GM18868 (cell line): Measurements from ENCODE around the gene DAB1.
"Not testable (repeated sequence)": the region's sequence is repeated elsewhere in the genome, so short reads cannot be mapped to it uniquely, and the experiment has no call there.

Experiments used
- ATAC-seq: cut with Tn5 transposase; IDR thresholded peaks from one replicate; pipeline ENCODE4 v1.9.1; 2021; ENCODE audit warnings: mild to moderate bottlenecking, moderate library complexity; ENCODE audit not compliant: unreplicated experiment

The DAB1 gene

DNA sequence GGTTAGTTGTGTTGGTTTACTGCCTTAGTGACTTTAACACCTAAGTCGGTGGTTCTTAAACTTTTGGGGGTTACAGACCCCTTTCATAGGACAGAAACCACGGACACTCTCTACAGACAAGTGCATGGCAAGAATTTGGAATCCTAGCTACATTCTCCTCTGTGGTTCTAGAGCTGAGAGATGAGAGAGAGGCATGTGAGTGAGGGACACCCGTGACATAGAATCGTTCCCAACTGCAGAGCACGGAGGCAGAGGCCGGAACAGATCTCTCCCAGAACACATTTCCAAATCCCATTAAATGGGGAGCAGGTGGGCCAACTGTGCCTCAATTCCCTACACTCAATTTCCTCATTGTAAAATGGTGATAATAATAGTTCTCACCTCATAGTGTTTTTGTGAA is 60.7 kb downstream of the DAB1 start:
- no peak for ATAC-seq

DNA sequence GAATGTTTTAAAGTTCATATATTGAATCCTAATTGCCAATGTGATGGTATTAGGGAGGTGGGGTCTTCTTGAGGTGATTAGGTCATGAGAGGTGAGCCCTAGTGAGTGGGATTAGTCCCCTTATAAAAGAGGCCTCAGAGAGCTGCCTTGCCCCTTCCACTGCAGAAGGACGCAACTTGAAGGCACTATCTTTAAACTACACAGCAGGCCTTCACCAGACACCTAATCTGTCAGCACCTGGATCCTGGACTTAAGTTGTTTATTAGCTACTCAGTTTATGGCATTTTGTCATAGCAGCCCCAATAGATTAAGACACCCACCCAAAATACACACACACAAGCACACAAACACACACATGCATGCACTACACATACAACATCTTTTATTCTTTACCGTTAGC is 61.4 kb downstream of the DAB1 start:
- no peak for ATAC-seq

DNA sequence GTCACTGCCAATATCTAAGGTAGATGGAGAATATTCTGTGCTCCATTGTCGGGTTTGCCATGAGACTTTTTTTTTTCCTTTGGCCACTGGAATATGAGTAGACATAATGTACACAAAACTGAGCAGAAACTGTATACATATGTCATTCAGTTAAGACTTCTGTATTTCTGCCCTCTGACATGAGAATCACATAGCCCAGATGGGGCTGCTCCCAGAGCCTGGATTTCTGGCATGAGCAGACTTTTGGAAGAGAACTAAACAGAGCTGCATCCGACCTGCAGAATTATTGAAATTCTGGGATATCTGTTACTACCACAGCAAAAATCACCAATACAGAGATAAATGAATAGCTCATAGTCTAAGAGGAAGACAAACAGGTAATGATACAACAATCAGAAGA is 62.3 kb downstream of the DAB1 start:
- ATAC-seq, result no peak

DNA sequence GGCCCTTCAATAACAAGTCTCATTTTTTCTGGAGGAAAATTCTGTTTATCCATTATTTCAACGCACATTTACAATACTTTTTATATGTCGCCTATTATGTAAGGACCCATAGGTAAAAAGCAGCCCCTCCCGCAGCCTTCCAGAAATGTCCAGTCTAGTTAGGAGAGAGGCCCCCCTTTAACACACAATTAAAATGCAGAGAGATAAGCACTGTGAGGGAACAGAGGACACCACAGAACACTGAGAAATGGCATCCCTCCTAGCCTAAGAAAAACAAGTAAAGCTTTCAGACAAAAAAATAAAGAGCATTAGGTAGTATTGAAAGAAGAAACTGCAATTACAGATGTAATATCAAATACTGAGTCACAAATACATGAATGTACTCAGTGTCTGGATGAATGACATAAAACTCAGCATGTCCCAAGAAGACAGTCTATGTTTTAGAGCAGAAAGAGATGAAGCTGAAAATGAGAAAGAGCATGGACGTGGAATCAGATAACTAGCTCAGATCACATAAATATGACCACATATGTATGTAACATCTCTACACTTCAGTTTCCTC is 62.9 kb downstream of the DAB1 start:
- no peak for ATAC-seq

DNA sequence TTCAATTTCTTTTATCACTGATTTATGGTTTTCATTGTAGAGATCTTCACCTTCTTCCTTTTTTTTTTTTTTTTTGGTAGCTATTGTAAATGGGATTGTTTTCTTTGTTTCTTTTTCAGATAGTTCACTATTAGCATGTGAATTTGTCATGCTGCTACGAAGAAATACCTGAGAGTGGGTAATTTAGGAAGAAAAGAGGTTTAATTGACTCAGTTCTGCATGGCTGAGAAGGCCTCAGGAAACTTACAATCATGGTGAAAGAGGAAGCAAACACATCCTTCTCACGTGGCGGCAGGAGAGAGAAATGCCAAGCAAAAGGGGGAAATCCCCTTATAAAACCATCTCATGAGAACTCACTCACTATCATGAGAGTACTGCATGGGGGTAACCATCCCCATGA is 66.4 kb downstream of the DAB1 start:
- no peak for ATAC-seq

DNA sequence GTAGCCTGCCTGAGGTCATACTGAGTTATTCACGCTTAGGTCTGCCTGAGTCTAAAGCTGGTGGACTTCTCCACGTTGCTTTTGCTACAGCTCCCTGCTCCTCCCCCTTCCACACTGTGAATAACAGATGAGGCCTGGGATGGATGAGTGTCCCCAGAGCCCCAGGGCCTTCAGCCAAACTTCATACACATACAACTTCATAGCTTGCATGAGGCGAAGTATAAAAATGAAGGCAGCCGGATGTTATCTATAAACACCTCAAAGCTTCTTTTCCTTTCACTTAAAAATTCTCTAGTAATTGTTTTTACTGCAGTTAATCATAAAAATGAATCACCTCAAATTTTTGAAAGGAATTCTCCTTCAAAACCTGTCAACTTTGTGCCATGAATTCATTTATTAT is 70.2 kb downstream of the DAB1 start:
- ATAC-seq, result no peak

DNA sequence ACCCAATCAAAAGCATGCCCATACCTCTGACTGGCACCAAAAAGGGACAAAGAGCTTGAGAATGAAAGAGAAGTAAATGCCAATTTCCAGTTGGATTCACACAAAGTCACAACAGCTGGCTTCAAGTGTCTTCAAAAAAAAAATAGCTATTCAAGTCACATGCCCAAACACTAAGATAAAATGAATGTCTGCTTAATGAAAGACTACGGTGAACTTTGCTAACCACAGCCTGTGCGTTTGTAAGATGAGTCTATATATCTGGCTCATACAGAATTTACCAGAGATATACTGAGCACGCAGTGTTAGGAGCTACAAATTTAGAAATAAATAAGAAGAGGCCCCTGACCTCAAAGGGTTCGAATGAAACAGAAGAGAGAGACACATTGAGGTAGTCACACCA is 73.2 kb downstream of the DAB1 start:
- no peak for ATAC-seq

DNA sequence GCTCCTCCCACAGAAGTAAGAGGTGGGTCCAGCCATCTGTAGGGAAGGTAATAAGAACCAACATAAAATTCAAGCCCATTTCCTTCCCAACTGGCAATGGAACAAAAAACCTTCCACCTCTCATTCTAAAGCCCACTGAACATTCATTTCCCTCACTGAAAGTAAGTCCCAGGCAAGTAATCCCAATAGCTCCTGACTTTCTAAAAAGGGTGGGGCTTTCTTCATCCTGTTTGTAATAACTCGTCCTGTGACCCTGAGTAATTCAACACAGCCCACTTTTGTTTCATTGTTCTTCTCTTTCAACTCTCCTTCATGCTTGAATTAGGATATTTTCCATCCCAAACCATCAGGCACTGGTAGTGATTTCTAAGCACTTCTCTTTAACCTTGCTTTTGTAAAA is 74.9 kb downstream of the DAB1 start:
- no peak for ATAC-seq

DNA sequence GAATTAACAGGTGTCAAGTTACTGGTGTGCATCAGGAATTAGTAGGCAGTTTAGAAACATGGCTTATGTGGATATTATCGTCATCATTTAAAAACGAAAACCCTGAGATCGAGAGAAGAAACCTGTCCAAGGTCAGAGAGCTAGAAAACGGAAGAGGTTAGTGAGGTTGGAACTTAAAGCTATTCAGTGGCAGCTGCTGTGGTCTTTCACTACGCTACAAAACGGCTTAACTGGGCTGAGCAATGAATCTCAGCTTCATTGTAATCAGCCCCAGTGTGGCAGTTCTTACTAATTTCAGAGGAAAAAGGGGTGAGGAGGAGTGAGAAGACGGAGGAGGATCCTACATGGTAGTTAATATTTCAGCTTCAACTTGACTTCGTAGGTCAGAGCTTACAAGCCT is 77.9 kb downstream of the DAB1 start:
- ATAC-seq, result no peak

DNA sequence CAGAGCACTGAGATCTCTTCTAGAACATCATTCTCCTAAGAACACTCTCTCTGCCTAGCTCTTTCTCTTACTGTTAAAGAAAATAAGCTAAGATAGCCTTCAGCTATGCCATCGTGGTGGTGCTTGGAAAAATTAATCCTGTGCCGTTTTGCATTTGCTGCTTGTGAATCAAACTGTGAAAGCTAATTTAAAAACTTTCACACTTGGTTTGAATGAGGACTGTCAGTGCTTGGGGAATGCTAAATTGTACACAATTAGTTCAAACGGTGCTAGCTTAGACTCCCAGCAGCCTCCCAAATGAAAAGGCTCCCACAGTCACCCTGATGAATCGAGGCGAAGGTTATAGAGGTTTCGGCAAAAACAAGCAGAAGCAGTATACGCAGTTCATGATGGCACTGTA is 79.6 kb downstream of the DAB1 start:
- no peak for ATAC-seq

DNA sequence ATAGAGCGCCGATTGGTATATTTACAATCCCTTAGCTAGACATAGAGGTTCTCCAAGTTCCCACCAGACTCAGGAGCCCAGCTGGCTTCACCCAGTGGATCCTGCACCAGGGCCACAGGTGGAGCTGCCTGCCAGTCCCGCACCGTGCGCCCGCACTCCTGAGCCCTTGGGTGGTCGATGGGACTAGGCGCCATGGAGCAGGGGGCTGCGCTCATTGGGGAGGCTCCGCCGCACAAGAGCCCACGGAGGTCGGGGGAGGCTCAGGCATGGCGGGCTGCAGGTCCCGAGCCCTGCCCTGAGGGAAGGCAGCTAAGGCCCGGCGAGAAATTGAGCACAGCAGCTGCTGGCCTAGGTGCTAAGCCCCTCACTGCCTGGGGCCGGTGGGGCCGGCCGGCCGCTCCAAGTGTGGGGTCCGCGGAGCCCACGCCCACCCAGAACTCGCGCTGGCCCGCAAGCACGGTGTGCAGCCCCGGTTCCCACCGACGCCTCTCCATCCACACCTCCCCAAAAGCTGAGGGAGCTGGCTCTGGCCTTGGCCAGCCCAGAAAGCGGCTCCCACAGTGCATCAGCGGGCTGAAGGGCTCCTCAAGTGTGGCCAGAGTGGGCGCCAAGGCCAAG is 80.5 kb downstream of the DAB1 start:
- not testable (repeated sequence) for ATAC-seq

DNA sequence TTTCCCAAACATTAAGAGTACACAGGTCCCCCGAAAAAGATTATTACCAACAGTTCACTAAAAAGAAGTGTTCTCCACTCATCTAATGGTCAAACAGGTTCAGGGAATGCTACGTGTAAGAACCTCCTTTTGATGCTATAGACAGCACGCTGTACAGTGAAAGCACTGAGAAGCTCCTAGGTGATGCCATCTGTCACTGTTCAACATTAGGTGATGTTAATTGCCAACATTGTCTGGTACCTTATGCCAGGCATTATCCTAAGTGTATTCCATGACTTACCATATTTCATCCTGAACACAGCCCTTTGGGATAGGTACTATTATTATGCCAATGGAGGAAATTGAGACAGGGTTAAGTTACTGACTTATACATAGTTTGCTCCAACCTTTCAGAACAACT is 82.1 kb downstream of the DAB1 start:
- ATAC-seq, result no peak

DNA sequence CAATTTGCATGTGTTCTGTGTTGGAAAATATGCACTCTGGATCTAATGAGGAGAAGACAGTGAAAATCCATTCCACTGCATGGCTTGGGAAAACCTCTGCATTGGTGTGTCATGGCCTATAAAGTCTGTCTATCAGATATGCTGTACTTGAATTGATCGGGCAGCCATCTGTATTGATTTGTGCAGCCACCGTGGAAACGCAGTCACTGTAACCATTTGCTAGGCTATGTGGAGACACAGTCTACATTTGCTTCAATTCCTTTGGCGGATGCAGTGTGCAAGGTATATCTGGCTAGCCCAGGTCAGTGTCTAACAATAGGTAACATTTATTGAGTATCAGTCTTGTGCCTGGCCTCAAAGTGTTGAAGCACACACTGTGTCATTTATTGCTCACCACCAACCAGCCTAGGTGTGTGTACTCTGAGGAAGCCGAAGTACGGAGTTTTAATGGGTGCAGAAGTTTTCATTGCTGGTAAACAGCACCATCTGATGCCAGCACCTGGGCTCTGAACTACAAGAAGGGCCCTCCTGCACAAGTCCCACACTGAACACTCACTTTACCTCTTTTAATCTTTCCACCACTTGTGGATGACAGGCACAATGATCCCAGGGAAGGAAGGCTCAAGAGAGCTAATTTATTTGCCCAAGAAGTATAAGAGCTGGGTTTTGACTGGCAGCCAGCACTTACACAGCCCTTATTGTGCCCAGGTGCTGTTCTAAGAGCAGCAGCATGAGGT is 83.4 kb downstream of the DAB1 start:
- no peak for ATAC-seq

DNA sequence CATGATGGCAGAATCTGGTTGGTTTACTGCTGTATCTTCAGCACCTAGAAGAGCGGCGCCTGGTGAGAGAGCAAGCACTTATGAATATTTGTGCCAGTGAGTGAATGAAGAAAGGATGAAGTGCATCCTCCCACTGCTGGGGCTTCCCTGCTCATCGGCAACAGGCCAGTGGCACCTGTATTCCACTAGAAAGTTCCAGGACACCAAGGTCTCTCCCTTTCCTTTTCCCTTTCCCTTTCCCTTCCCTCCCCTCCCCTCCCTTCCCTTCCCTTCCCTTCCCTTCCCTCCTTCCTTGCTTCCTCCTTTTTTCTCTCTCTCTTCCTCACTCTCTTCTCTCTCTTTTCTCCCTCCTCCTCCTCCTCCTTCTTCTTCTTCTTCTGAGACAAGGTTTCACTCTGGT is 86.2 kb downstream of the DAB1 start:
- no peak for ATAC-seq

DNA sequence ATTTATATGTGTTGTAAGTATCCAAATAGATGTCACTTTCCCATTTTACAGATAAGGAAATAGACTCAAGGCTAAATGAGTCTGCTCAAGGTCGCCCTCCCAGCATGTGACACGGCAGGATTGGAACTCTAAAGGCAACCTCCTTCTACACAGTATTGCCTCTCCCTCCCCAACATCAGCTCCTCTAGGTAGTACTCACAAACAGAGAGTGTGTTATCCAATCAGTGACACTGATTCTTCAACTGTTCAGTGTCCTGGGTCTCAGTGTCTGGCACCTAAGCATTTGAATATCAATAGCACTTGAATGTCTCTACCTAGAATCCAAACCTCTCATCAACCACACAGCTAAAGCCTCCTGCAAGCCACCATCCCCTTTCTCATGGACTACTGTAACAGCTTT is 87.1 kb downstream of the DAB1 start:
- ATAC-seq, result no peak

DNA sequence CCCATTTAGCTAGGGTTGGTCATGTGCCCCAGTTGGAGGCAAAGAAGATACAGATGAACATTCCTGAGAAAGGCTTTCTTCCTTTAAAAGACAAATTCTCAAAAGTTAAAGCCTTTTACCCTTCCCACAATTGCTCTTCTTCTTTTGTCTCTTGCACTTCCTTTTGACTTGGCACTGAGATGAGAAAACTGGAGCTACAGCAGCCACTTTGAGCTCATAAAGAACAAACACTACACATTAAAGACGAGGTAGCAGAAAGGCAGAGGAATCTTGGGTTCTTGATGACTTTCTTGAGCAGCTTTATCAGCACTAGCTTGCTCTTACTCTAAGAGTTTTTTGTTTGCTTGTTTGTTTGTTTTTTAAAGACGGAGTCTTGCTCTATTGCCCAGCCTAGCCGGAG is 92.2 kb downstream of the DAB1 start:
- no peak for ATAC-seq

DNA sequence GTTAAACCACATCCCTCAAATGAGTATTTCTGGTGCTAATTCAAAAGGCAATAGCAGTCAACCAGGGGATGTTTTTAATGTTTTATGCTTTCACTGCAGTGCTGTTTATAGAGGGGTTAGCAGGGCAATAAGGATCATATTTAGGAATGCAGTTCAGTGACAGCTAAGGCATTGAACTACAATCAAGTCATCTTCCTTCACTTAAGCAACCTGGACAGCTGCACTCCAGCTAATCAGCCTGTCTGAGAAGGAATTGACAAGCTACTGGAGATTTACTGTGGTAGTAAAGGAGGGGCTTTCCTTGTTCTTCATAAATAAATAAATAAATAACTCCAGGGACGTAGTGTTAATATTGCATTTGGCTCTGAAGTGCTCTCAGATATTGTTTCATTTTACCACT is 93.9 kb downstream of the DAB1 start:
- ATAC-seq, result no peak

DNA sequence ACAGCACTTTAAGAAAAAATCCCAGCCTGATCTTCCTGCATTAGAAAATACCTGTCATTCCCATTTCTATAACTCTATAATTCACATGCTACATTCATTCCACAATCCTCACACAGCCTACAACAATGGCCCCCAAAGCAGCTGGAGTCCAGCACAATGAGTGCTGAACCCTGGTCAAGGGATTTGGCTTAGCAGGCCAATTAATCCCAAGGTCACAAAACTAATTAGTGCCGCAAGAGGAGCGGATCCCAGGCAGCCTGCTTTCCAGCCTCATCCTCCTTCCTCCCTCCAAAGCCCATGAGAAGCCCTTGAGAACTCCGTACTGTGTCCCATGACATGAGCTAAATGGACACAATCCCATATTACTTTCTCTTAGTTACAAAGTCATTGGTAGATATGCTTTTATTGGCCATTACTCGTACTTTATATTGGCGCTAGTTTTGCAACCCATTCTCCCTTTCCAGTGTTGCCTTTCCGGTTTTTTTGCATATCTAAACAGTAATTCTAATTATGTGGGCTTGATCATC is 94.8 kb downstream of the DAB1 start:
- no peak for ATAC-seq

DNA sequence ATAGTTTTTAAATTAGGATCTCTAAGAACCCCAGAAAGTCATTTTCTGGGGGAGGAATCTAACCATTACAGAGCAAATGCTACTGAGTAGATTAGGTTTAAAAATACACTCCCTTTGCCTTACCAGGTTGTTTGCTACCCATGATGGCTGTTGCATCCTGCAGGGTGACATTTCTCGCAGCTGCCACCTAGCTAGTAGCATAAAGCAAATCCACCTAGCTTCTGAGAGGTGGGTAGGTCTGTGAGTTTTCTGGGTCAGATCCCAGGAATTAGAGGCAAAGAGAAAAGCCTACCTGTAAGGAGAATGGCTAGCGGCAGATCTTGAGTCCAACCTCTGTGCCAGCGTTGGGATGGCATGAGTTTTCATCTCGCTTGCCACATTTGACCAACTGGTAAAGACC is 95.9 kb downstream of the DAB1 start:
- no peak for ATAC-seq

DNA sequence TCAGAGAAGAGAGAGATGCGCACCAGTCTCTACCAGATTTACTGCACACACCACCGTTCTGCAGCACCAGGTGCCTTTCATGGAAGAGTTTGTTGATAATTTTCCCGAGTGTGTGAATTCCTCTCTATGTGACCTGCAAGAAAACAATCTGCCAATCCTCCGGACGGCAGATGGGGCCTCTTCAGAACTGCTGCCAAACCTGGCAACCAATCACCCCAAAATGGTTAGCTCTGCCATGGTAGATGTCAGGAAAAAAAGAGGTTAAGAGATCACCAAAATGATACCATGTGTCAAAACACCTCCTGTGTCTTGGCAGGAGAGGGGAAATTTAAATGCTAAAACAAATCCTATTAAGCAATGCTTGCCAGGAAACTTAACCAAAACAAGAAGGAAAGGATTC is 96.5 kb downstream of the DAB1 start:
- no peak for ATAC-seq

DNA sequence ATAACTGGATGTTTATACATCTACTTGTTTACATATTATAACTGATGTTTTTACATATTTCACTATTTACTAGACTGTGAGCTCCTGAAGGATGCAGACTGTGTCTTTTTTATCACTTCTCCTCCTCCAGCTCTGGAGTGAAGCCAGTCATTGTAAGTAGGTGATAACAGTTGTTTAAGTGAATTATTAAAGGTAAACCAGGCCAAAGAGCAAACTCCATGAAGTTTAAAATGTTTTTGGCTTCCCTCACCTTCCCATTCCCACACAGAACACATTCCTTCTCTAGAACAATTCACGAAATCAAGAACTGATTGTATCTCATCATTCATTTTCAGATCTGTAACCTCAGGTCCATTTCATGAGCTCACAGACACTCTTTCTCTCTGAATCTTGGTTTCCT is 98.3 kb downstream of the DAB1 start:
- no peak for ATAC-seq

DNA sequence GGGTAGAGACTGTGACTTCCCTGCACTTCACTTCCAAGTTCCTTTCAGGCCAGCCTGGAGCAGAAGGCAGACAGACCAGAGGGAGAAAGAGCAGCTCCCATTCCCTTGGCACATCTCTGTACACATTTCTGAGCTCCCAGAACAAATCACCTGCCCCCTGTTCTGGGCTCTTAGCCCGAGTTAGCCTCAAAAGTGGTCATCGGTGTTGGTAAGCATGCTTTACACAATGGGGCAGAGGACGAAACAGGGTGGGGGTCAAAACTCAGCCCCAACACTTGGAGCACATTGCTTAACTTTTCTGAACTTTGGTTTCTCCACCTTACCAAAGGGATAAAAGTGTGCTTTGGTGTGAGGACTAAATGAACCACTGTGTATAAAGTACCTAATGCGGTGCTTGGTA is 98.7 kb downstream of the DAB1 start:
- ATAC-seq, result no peak
